ENCODE measurements around the gene SAMD4B. TPM values are rescaled to one million over a fixed set of nuclear protein-coding genes. Genes with fewer than 3 reads are reported as not detected.
"Not testable (repeated sequence)": the region's sequence is repeated elsewhere in the genome, so short reads cannot be mapped to it uniquely, and the experiment has no call there.

Gene SAMD4B
- total RNA-seq, 1 donor from 2014 or later = 123 TPM

DNA sequence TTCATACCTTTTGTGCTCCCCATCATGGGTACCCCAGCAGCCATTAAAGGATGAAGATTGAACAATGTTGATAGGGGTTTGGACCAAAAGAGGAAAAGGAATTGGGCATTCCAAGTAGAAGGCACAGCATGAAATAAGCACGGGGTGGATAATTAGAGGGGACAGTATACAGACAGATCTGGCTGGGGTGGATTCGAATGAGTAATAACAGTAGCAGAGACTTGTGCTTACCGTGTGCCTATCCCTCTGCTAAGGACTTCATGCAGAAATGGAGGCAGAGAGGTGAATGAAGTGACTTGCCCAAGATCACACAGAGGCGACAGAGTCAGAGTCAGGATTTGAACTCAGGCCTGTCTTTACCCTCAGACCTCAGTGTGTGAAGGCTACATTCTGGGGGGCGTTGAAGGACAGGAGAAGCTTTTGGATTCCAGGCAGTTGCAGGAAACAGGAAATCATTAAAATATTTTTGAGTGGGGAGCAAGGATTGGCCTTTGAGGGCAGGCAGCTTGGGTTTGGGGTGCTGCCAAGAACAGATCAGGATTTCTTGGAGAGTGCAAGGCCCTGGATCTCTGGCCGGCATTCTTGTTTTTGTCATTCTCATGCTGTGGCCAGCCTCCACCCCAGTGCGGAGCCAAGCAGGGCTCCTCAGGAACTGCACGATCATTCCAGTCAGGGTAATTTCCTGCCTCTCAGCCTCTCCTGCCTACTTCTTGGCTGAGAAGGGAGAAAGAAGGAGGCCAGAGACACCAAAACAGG, 30.0 kb downstream of the SAMD4B start:
- DNase-seq (ENCODE audit: low read depth) = no peak
- TF ChIP-seq, protein P1, sequence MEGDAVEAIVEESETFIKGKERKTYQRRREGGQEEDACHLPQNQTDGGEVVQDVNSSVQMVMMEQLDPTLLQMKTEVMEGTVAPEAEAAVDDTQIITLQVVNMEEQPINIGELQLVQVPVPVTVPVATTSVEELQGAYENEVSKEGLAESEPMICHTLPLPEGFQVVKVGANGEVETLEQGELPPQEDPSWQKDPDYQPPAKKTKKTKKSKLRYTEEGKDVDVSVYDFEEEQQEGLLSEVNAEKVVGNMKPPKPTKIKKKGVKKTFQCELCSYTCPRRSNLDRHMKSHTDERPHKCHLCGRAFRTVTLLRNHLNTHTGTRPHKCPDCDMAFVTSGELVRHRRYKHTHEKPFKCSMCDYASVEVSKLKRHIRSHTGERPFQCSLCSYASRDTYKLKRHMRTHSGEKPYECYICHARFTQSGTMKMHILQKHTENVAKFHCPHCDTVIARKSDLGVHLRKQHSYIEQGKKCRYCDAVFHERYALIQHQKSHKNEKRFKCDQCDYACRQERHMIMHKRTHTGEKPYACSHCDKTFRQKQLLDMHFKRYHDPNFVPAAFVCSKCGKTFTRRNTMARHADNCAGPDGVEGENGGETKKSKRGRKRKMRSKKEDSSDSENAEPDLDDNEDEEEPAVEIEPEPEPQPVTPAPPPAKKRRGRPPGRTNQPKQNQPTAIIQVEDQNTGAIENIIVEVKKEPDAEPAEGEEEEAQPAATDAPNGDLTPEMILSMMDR (IDR thresholded peaks at IDR 0.05; ENCODE audit: insufficient read depth, low read length, poor library complexity, severe bottlenecking) = no peak

DNA sequence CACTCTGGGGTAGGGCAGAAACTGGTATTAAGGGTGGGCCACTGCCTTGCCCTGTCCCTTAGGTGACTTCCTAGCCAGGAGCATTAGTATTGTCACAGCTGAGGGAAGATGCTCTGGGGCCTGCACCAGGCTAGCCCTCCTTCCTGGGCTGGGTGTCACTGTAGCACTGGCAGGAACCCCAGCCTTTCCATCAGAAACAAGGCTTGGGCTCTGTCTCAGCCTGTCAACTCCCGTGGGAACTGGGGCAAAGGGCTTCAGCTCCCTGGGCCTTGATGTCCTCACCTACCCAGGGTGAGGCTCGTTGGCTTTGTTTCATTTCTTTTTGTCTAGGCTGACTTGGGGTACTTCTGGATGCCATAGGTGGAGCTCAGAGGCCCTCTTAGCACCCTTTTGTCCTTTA, 30.7 kb downstream of the SAMD4B start:
- H3K4me3 ChIP-seq (ENCODE audit: low read depth, low read length) = no peak overlapping the region
- peaks cover 8% of the 10 kb centered on the region for H3K36me3 ChIP-seq (ENCODE audit: control insufficient read depth, insufficient read depth, low read length)
- no peaks in the 10 kb centered on the region for H3K27me3 ChIP-seq (ENCODE audit: control insufficient read depth, insufficient read depth, low read length)
- TF ChIP-seq, protein P1 (IDR thresholded peaks at IDR 0.05; ENCODE audit: insufficient read depth, low read length, poor library complexity, severe bottlenecking) = no peak
- no peak for DNase-seq (ENCODE audit: low read depth)

More for the DNA sequence above, 30.0 kb downstream of the SAMD4B start:
- Histone ChIP-seq H3K4me3 (ENCODE audit: low read depth, low read length) (no peak overlapping the region), H3K27me3 (ENCODE audit: control insufficient read depth, insufficient read depth, low read length) (no peaks in the 10 kb centered on the region), H3K36me3 (ENCODE audit: control insufficient read depth, insufficient read depth, low read length) (peaks cover 8% of the 10 kb centered on the region)

DNA sequence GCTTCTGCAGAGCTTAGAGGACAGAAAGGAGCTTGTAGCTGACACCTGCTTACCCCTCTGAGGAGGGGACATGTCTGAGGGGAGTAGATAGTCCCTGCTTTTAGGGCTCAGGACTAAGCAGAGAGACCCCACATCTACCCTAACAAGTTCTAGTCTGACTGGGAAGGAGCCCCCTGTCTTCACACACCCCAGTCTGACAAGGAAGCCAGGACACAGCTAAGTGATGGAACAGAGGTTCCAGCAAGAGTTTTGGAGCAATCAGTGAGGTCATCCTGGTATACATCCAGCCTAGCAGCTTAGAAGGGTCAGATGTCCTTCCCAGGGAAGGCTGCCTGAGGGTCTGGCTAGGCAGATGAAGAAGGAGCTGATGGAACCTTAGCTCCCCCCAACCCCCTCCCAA, 33.7 kb downstream of the SAMD4B start:
- Histone ChIP-seq H3K4me3 (ENCODE audit: low read depth, low read length) (no peak overlapping the region), H3K27me3 (ENCODE audit: control insufficient read depth, insufficient read depth, low read length) (no peaks in the 10 kb centered on the region), H3K36me3 (ENCODE audit: control insufficient read depth, insufficient read depth, low read length) (peaks cover 4% of the 10 kb centered on the region)
- no peak for DNase-seq (ENCODE audit: low read depth)
- TF ChIP-seq, protein P1 (IDR thresholded peaks at IDR 0.05; ENCODE audit: insufficient read depth, low read length, poor library complexity, severe bottlenecking) = no peak

DNA sequence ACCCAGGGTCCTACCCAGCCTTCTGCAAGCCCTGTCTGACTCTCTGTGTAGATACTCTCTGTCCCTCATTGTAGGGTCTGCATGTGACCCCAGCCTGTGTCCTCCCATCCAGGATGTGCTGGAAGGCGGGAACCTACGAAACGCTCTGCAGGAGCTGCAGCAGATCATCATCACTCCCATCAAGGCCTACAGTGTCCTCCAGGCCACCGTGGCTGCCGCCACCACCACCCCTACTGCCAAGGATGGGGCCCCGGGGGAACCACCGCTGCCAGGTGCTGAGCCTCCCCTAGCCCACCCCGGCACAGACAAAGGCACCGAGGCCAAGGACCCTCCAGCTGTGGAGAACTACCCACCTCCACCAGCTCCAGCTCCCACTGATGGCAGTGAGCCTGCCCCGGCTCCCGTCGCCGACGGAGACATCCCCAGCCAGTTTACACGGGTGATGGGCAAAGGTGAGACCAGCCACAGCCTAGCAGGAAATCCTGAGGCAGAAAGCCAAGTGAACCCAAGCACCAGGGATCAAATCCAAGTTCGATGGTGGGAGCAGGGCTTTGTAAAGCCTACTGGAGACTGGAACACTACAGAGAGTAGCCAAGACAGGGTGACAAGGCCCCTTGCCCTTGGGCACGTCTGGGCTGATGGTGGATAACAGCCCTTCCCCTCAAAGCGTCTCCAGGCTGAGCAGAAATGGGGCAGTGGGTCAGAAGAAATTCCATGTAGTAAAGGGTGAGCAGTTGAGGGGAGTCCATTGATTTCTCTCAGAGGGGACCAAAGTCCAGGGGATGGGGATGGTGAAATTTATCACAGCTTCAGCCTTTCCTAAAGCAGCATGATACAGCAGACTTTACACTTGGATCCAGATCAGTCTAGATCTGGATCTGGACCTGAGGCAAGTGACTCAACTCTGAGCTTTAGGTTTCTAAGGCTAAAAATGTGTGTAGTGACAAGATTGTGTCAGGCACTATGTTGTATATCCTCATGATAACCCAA, 35.4 kb downstream of the SAMD4B start:
- DNase-seq (ENCODE audit: low read depth) = no peak
- Histone ChIP-seq H3K36me3 (ENCODE audit: control insufficient read depth, insufficient read depth, low read length) (peaks cover 3% of the 10 kb centered on the region), H3K4me3 (ENCODE audit: low read depth, low read length) (no peak overlapping the region), H3K27me3 (ENCODE audit: control insufficient read depth, insufficient read depth, low read length) (no peaks in the 10 kb centered on the region)
- TF ChIP-seq, protein P1 (IDR thresholded peaks at IDR 0.05; ENCODE audit: insufficient read depth, low read length, poor library complexity, severe bottlenecking) = no peak

DNA sequence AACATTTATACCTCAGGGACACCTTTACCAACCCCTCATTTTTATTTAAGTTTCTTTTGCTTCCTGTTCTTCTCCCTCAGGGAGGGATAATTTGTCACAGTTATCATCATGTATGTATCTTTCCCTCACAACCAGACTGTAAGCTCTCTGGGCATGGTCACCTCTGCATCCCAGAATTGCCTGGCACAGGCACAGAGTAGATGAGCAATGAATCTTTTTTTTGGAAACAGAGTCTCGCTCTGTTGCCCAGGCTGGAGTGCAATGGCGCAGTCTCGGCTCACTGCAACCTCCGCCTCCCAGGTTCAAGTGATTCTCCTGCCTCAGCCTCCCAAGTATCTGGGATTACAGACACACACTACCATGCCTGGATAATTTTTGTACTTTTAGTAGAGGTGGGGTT, 37.1 kb downstream of the SAMD4B start:
- H3K36me3 ChIP-seq (ENCODE audit: control insufficient read depth, insufficient read depth, low read length); H3K4me3 ChIP-seq (ENCODE audit: low read depth, low read length); DNase-seq (ENCODE audit: low read depth): not testable (repeated sequence)

DNA sequence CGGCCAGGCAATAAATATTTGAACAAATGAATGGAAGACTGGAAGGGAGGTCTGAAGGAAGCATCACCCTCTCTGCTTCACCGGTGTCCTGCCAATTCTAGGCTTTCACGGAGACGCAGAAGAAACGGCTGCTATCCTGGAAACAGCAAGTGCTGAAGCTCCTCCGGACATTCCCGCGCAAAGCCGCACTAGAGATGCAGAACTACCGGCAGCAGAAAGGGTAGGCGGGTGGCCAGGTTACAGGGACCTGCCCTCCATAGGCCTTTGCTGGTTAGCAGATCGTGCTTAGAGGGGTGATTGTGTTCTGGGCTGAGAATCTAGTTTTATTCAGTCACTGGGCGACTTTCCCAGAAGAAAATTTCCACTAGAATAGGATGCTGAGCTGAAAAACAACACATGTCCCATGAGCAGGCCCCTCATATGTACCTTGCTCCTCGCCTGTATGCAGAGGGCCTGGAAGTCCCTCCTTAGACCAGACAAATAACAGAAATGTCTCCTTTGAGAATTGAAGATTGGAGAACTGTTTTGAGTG, 37.7 kb downstream of the SAMD4B start:
- TF ChIP-seq, protein P1 (IDR thresholded peaks at IDR 0.05; ENCODE audit: insufficient read depth, low read length, poor library complexity, severe bottlenecking) = no peak

More for the DNA sequence above, 37.1 kb downstream of the SAMD4B start:
- H3K27me3 ChIP-seq (ENCODE audit: control insufficient read depth, insufficient read depth, low read length) = not testable (repeated sequence)

More for the DNA sequence above, 37.7 kb downstream of the SAMD4B start:
- Histone ChIP-seq H3K4me3 (ENCODE audit: low read depth, low read length) (no peak overlapping the region), H3K27me3 (ENCODE audit: control insufficient read depth, insufficient read depth, low read length) (no peaks in the 10 kb centered on the region), H3K36me3 (ENCODE audit: control insufficient read depth, insufficient read depth, low read length) (peaks cover 1% of the 10 kb centered on the region)
- no peak for DNase-seq (ENCODE audit: low read depth)

Measured in kidney epithelial cell (primary cell).